Activated CD4-positive, alpha-beta T cell treated with anti-CD3 and anti-CD28 coated beads, Interleukin-2, amount 10 ng/mL, durations not matched to agents 7 days and 5 days (primary cell): ENCODE results near the gene MAD1L1. TPM values are rescaled to one million over a fixed set of nuclear protein-coding genes. Genes with fewer than 3 reads are reported as not detected.

Experiments
- CTCF ChIA-PET: fragments of 350-600 bp; sonication (Branson Sonifier 250); formaldehyde crosslinking; loops from one replicate; lab custom pipeline; 2021; ENCODE audit warnings: antibody characterized with exemption; lab: Charles Lee
- POLR2A ChIA-PET: fragments of 350-600 bp; sonication (Branson Sonifier 250); formaldehyde crosslinking; loops from one replicate; lab custom pipeline; 2021; ENCODE audit warnings: antibody characterized with exemption; lab: Charles Lee
- DNase-seq: peaks from one replicate; pipeline ENCODE4 v3.0.0-alpha.2; 2020
- H3K27ac Mint-ChIP-seq: one replicate; pipeline ENCODE4 v1.8.0; 2021; ENCODE audit warnings: mild to moderate bottlenecking, moderate library complexity, mixed read lengths
- H3K27me3 Mint-ChIP-seq: one replicate; pipeline ENCODE4 v1.8.0; 2021; ENCODE audit warnings: mixed read lengths
- H3K36me3 Mint-ChIP-seq: one replicate; pipeline ENCODE4 v1.8.0; 2021; ENCODE audit warnings: low read depth, mixed read lengths
- H3K4me1 Mint-ChIP-seq: one replicate; pipeline ENCODE4 v1.8.0; 2021; ENCODE audit warnings: mixed read lengths
- H3K4me3 Mint-ChIP-seq: one replicate; pipeline ENCODE4 v1.8.0; 2021; ENCODE audit warnings: mild to moderate bottlenecking, moderate library complexity, mixed read lengths
- H3K9me3 Mint-ChIP-seq: one replicate; pipeline ENCODE4 v1.8.0; 2021; ENCODE audit warnings: mixed read lengths
- total RNA-seq, 2 experiments: library from RNA; stranded (reverse); gene quantifications; one replicate each; pipeline ENCODE4 v1.2.3, GENCODE V29; 2021

Gene MAD1L1
- total RNA-seq, 2 experiments from 2014 or later, result 125 to 127 TPM

GRCh38 chr7:2008936-2009540 is 223.7 kb downstream of the MAD1L1 start:
- Mint-ChIP-seq H3K9me3 (no peaks in the 10 kb centered on the region), H3K27me3 (no peaks in the 10 kb centered on the region), H3K36me3 (no peaks in the 10 kb centered on the region), H3K4me1 (no peaks in the 10 kb centered on the region), H3K27ac (no peak overlapping the region), H3K4me3 (no peak overlapping the region)
- no peak for DNase-seq
- ChIA-PET CTCF (no interaction called here), POLR2A (no interaction called here)

GRCh38 chr7:2008101-2008935 is 224.4 kb downstream of the MAD1L1 start:
- H3K36me3 Mint-ChIP-seq, result no peaks in the 10 kb centered on the region
- POLR2A ChIA-PET, result no interaction called here
- no peak overlapping the region for H3K4me3 Mint-ChIP-seq
- H3K27me3 Mint-ChIP-seq, result no peaks in the 10 kb centered on the region
- no peaks in the 10 kb centered on the region for H3K9me3 Mint-ChIP-seq
- CTCF ChIA-PET, result interaction anchor here (0.7 to 2.0 kb wide), 2 partner anchors 10 to 16 kb away, joined by 3 to 5 read pairs; no protein-coding TSS in a partner anchor
- DNase-seq, result no peak
- H3K27ac Mint-ChIP-seq, result no peak overlapping the region
- no peaks in the 10 kb centered on the region for H3K4me1 Mint-ChIP-seq

DNA sequence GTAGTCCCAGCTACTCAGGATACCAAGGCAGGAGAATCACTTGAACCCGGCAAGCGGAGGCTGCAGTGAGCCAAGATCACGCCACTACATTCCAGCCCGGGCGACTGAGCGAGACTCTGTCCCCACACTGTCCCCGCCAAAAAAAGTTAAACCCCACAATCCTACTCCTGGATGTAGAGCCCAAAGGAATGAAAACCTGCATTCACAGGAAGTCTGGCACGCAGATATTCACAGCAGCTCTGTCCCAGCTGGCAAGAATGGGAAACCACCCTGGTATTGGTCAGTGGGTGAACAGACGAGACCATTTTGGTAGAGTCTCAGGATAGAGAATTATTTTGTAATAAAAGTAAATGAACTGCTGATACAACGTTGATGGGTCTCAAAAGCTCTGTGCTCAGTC is 225.2 kb downstream of the MAD1L1 start:
- no peaks in the 10 kb centered on the region for H3K9me3 Mint-ChIP-seq
- peak overlapping the region; percentile 9 for H3K27ac Mint-ChIP-seq
- no peaks in the 10 kb centered on the region for H3K27me3 Mint-ChIP-seq
- H3K36me3 Mint-ChIP-seq, result no peaks in the 10 kb centered on the region
- DNase-seq, result no peak
- H3K4me1 Mint-ChIP-seq, result no peaks in the 10 kb centered on the region
- CTCF ChIA-PET, result interaction anchor here (0.6 to 2.0 kb wide), 2 partner anchors 9 to 273 kb away, joined by 4 to 5 read pairs; no protein-coding TSS in a partner anchor
- no peak overlapping the region for H3K4me3 Mint-ChIP-seq
- POLR2A ChIA-PET, result no interaction called here

GRCh38 chr7:2006921-2007381 is 225.8 kb downstream of the MAD1L1 start:
- Mint-ChIP-seq H3K4me3 (no peak overlapping the region), H3K36me3 (no peaks in the 10 kb centered on the region), H3K9me3 (no peaks in the 10 kb centered on the region), H3K27ac (no peak overlapping the region), H3K4me1 (no peaks in the 10 kb centered on the region), H3K27me3 (no peaks in the 10 kb centered on the region)
- DNase-seq, result no peak
- POLR2A ChIA-PET, result interaction anchor here (0.6 kb wide), 1 partner anchor 379 kb away, joined by 3 read pairs; no protein-coding TSS in a partner anchor
- CTCF ChIA-PET, result interaction anchor here (0.6 to 2.0 kb wide), 2 partner anchors 9 to 273 kb away, joined by 4 to 5 read pairs; no protein-coding TSS in a partner anchor

DNA sequence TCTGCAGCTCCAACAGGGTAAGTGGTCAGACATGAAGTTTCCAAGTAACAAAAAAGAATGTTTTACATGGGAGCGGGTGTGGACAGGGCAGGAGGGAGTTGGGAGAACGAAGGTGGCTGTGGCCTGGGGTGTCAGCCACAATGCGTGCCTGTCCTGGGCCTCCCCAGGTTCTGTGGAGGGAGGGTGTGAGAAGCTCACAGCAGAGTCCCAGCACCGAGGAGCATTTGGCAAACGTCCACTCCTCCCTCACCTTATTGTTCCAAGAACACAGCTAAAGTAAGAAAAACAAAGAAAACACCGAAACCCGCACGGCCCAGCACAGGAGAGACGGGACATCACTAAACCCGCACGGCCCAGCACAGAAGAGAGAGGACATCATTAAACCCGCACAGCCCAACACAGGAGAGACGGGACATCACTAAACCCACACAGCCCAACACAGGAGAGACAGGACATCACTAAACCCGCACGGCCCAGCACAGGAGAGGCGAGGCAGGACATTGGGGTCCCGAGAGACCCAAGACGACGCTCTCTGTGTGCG is 226.4 kb downstream of the MAD1L1 start:
- DNase-seq, result no peak
- H3K4me1 Mint-ChIP-seq, result no peaks in the 10 kb centered on the region
- no peaks in the 10 kb centered on the region for H3K36me3 Mint-ChIP-seq
- no peaks in the 10 kb centered on the region for H3K27me3 Mint-ChIP-seq
- H3K27ac Mint-ChIP-seq, result peak overlapping the region; percentile 22
- no peaks in the 10 kb centered on the region for H3K9me3 Mint-ChIP-seq
- POLR2A ChIA-PET, result interaction anchor here (0.6 kb wide), 1 partner anchor 380 kb away, joined by 3 read pairs; no protein-coding TSS in a partner anchor
- H3K4me3 Mint-ChIP-seq, result no peak overlapping the region
- CTCF ChIA-PET, result interaction anchor here (2.0 kb wide), 1 partner anchor 8 kb away, joined by 5 read pairs; no protein-coding TSS in a partner anchor

DNA sequence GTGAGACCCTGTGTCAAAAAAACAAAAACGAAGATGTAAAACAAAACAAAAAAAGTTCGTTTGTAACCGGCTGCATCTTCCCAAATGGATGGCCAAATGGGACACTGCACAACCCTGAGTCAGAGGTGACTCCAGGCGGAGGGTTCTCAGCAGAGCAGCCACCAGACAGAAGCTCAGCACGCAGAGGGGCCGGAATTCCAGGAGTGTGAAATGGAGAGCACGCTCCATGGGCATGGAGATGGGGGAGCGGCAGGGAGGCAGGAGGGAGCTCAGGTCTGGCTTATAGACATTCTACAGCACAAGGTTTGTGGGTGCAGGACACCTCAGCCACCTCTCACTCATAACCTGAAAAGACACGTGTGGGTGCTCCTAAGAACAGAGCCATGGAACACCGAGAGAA is 227.0 kb downstream of the MAD1L1 start:
- no peaks in the 10 kb centered on the region for H3K27me3 Mint-ChIP-seq
- H3K4me3 Mint-ChIP-seq, result no peak overlapping the region
- ChIA-PET POLR2A (no interaction called here), CTCF (no interaction called here)
- H3K9me3 Mint-ChIP-seq, result no peaks in the 10 kb centered on the region
- DNase-seq, result no peak
- no peaks in the 10 kb centered on the region for H3K36me3 Mint-ChIP-seq
- no peaks in the 10 kb centered on the region for H3K4me1 Mint-ChIP-seq
- no peak overlapping the region for H3K27ac Mint-ChIP-seq

DNA sequence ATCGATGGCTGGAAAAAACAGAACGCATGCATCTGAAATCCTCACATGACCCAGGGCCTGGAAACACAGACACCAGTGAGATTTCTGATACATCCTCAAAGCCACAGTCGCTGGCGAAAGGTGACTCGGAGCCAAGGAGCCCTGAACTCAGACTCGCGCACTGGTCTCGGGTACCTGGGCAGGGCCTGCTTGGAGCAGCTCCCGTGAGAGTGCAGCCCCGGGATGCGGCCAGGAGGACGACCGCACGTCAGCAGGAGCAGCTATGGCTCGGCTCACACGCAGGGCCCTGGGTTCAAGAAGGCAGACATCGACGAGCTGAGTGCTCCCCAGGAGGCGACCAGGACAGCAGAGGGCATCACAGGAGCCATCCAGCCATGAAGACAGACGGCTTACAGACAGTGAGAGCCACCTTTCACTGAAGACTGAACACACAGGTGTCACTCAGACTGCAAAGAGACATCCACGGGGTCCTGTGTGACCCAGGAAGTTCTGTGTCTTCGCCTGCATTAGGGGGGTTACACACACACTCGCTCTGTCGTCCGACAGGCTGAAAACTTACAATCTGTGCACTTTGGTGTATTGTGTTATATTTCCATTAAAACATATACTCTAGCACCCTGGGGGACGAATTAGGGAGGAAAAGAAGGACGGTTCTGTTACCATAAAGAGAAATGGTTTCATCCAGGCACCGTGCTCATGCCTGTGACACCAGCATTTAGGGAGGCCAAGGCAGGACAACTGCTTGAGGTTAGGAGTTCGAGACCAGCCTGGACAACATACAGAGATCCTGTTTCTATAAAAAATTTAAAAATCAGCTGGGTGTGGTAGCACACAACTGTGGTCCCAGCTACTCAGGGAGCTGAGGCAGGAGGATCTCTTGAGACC is 227.7 kb downstream of the MAD1L1 start:
- Mint-ChIP-seq H3K4me3 (no peak overlapping the region), H3K36me3 (no peaks in the 10 kb centered on the region), H3K27ac (peak overlapping the region; percentile 62), H3K27me3 (no peaks in the 10 kb centered on the region), H3K4me1 (no peaks in the 10 kb centered on the region), H3K9me3 (no peaks in the 10 kb centered on the region)
- ChIA-PET POLR2A (no interaction called here), CTCF (no interaction called here)
- no peak for DNase-seq

DNA sequence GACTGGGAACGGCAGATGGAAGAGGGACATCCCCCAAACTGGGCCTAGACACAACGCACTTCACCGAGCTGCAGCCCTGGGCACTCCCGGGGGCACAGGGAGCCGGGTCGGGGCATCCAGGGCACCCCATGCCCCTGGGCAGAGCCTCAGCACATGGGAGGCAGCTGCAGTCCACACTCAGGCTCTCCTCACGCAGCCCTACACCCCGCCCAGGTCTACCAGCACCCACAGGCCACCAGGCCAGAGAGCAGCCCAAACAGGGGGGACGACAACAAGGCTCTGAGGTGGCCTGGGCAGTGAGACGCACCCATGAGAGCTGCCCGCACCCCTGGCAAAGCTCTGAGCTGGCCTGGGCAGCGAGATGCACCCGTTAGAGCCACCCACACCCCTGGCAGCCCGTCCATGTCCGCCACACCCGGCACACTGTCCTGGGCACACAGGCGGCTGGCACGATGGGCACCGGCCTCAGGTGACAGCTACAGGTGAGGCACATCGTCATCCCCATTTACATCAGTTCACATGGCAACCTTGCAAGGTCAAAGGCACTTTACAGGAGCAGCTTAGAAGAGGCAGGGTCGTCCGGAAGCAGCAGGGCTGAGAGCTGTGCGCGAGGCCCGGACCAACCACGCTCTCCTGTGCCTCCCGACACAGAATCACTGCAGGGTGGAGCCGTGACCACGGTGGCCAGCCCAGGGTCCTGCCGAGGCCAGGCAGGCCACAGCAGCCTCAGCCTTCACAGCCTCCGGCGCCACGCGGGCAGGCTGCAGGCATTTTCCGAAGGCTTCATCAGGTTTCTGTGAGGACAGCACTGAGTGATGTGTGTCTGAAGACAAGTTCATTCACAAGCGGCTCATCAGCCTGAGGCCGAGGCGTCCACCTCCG is 228.6 kb downstream of the MAD1L1 start:
- CTCF ChIA-PET, result no interaction called here
- no peak overlapping the region for H3K27ac Mint-ChIP-seq
- no peaks in the 10 kb centered on the region for H3K27me3 Mint-ChIP-seq
- no peak for DNase-seq
- POLR2A ChIA-PET, result no interaction called here
- H3K36me3 Mint-ChIP-seq, result no peaks in the 10 kb centered on the region
- no peaks in the 10 kb centered on the region for H3K4me1 Mint-ChIP-seq
- H3K9me3 Mint-ChIP-seq, result no peaks in the 10 kb centered on the region
- no peak overlapping the region for H3K4me3 Mint-ChIP-seq

DNA sequence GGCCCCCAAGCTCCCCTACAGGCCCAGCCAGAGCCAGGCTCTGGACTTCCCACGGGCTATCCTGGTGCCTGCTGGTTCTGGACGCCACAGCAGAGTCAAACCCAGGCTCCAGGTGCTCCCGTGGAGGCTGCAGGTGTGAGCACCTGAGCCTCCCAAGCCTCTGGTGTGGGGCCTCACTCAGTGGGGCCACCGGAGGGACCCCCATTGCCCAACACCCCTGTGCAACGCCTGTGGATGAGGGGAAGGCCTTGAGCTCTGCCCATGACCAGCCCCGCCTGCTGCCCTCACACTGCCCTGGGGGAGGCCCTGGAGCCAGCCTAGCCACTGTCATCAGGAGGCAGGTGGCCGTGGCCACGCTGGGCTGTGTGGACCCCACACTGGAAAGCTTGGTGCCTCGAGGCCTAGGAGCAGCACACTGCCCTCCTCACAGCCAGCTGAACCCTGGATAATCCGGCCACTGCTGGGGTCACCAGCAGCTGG is 229.3 kb downstream of the MAD1L1 start:
- Mint-ChIP-seq H3K4me3 (no peak overlapping the region), H3K36me3 (no peaks in the 10 kb centered on the region)
- CTCF ChIA-PET, result no interaction called here

DNA sequence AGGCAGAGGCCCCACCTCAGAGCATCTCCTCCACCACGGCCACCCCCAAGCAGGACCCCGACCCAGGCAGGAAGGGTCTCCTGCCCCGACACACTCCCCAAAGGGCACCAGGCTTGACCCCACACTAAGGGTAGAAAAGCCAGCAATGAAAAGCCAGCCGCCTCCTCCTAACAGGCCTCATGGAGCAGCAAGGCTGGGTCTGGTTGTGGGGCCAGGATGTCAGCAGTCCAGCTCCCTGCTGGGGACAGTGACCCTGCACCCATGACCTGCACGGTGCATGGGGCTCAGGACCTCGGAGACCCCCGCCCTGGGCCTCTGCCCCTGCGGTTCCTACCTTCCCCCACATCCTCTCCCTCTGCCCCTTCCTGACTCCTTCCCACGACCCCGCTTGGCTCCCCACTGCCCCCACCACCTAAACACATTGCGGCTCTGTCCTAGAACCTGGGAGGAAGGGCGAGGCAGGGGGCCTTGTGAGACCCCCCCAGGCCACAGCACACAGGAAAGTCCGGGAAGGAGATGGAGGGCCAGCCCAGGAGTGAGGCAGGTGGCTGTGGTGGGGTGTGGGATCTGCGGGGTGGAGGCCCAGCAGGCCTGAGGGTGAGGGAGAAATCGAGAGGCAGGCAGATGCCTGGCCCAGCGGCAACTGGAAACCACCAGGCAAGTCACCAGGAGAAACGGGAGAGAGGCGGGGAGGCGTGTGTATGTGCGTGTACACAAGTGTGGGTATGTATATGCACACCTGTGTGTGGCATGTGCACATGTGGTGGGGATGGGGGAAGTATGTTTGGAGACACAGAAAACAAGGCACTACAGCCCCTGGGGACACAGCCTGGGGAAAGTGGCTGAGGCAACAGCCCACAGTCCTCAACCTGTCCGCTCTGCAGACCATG is 229.9 kb downstream of the MAD1L1 start:
- H3K27ac Mint-ChIP-seq, result peak overlapping the region; percentile 25
- H3K4me3 Mint-ChIP-seq, result no peak overlapping the region
- H3K9me3 Mint-ChIP-seq, result no peaks in the 10 kb centered on the region
- H3K36me3 Mint-ChIP-seq, result no peaks in the 10 kb centered on the region
- POLR2A ChIA-PET, result no interaction called here
- CTCF ChIA-PET, result no interaction called here
- no peaks in the 10 kb centered on the region for H3K27me3 Mint-ChIP-seq
- H3K4me1 Mint-ChIP-seq, result no peaks in the 10 kb centered on the region
- DNase-seq, result no peak

More for the DNA sequence above, 229.3 kb downstream of the MAD1L1 start:
- POLR2A ChIA-PET, result no interaction called here
- DNase-seq, result no peak
- Mint-ChIP-seq H3K4me1 (no peaks in the 10 kb centered on the region), H3K9me3 (no peaks in the 10 kb centered on the region), H3K27me3 (no peaks in the 10 kb centered on the region), H3K27ac (no peak overlapping the region)
